ENCODE measurements around the gene AKT3. TPM values are rescaled to one million over a fixed set of nuclear protein-coding genes. Genes with fewer than 3 reads are reported as not detected.

Gene AKT3
- total RNA-seq, 4 donors from 2014 or later: 51.7 to 84.1 (median 71.1) TPM

DNA sequence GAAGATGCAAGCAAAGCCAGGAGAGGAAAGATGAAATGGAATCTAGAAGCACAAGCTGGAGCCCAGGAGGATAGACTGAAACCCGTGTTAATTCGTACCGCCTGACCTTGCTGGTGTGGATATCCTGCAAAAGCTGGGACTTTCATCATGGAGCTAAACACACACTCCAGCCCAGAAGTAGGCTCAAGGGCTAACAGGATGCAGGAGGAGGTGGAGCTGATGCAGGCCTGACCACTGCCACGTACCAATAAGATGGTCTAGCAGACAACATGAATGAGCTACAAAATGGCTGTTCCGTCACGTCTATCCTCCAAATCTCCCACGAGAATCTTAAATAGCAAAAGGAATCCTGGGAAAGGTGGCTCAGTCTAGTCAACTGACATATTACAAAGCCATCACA lies 323.9 kb downstream of the AKT3 start:
- 94 to 95% methylated on average over 7 of the region's 7 CpGs for WGBS, 2 donors
- DNase-seq: no peak
- Histone ChIP-seq H3K36me3 (no peaks in the 10 kb centered on the region), H3K27me3 (no peaks in the 10 kb centered on the region), H3K4me1 (peaks cover 7 to 18% of the 10 kb centered on the region in 2 donors), H3K9me3 (no peaks in the 10 kb centered on the region), H3K4me3 (replicated peaks in 1 of 3) (no peak overlapping the region), H3K27ac (peak overlapping the region in 1 of 3 donors; percentile 74)
- TF ChIP-seq, protein P1, sequence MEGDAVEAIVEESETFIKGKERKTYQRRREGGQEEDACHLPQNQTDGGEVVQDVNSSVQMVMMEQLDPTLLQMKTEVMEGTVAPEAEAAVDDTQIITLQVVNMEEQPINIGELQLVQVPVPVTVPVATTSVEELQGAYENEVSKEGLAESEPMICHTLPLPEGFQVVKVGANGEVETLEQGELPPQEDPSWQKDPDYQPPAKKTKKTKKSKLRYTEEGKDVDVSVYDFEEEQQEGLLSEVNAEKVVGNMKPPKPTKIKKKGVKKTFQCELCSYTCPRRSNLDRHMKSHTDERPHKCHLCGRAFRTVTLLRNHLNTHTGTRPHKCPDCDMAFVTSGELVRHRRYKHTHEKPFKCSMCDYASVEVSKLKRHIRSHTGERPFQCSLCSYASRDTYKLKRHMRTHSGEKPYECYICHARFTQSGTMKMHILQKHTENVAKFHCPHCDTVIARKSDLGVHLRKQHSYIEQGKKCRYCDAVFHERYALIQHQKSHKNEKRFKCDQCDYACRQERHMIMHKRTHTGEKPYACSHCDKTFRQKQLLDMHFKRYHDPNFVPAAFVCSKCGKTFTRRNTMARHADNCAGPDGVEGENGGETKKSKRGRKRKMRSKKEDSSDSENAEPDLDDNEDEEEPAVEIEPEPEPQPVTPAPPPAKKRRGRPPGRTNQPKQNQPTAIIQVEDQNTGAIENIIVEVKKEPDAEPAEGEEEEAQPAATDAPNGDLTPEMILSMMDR (IDR thresholded peaks at IDR 0.05): no peak
- TF ChIP-seq POLR2A (IDR thresholded peaks at IDR 0.05): no peak
- intact Hi-C loops (cut with DNase I): no loop called here

DNA sequence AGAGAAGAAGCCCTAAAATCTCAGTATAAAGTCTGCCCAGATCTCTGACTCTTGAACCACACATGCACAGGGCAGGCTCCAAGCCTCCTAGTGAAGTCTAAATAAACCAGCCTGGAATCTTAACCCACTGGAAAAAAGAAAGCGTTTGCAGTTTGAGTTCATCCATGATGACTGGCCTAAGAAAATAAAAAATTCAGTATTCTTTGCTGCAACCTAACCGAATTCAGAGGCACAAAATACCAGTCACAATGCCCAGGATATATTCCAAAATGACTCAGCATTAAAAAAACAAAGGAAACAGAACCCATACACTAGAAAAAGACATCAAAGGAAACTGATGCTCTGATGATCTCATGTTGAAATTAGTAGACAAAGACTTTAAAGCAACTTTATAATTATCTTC lies 325.0 kb downstream of the AKT3 start:
- 31 to 32% methylated on average over 2 of the region's 2 CpGs for WGBS, 2 donors
- H3K27ac ChIP-seq: peak overlapping the region; percentile 53 to 74 (median 72)
- TF ChIP-seq, protein P1 (IDR thresholded peaks at IDR 0.05): no peak
- peak in 1 of 2 donors; percentile 27 for TF ChIP-seq POLR2A (IDR thresholded peaks at IDR 0.05)

DNA sequence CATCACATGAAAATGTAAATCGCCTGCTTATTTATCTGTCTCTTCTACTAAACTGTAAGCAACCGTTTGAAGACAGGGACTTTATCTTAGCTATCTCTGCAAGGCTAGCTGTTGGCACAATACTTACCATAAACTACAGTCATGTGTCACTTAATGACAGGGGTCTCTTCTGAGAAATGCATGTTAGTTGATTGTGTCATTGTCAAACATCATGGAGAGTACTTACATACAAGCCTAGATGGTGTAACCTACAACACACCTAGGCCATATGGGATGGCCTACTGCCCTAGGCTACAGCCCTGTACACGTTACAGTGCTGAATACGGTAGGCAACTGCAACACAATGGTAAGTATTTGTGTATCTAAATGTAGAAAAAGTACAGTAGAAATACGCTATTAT lies 326.3 kb downstream of the AKT3 start:
- Histone ChIP-seq H3K9me3 (no peaks in the 10 kb centered on the region), H3K27me3 (no peaks in the 10 kb centered on the region), H3K4me3 (replicated peaks in 1 of 3) (no peak overlapping the region), H3K4me1 (peaks cover 7 to 14% of the 10 kb centered on the region in 2 donors), H3K27ac (no peak overlapping the region), H3K36me3 (no peaks in the 10 kb centered on the region)
- DNase-seq: no peak
- no peak for TF ChIP-seq POLR2A (IDR thresholded peaks at IDR 0.05)
- TF ChIP-seq, protein P1 (IDR thresholded peaks at IDR 0.05): no peak
- intact Hi-C loops (cut with DNase I): no loop called here
- 94 to 96% methylated on average over 5 of the region's 5 CpGs for WGBS, 2 donors

More for the DNA sequence above, 325.0 kb downstream of the AKT3 start:
- no peaks in the 10 kb centered on the region for H3K27me3 ChIP-seq
- H3K4me3 ChIP-seq (replicated peaks in 1 of 3): no peak overlapping the region
- intact Hi-C loops (cut with DNase I): no loop called here
- H3K9me3 ChIP-seq: no peaks in the 10 kb centered on the region
- H3K36me3 ChIP-seq: no peaks in the 10 kb centered on the region
- H3K4me1 ChIP-seq: peaks cover 7 to 18% of the 10 kb centered on the region in 2 donors
- DNase-seq: peak; percentile 49 to 54

DNA sequence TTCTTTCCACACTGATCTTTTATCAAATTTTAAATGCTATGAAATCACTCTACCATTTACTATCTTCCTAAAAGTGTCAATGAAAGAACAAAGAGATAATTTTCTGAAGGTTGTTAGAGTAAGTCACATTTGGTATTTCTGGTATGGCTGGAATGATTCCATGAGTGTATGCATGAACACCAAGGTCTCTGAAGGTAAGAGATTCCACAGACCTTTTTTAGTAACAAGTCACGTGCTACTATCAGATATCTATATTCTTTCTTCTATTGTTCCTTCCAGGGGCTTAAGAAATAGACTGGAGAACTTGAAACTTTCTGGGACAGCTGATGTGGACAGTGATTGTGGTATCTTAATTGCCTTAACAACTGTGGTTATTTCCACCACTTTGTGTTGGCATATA lies 329.2 kb downstream of the AKT3 start:
- no peaks in the 10 kb centered on the region for H3K36me3 ChIP-seq
- WGBS, 2 donors: 88 to 92% methylated on average over 1 of the region's 1 CpG
- peaks cover 7 to 14% of the 10 kb centered on the region in 2 donors for H3K4me1 ChIP-seq
- no peak for DNase-seq
- no peaks in the 10 kb centered on the region for H3K27me3 ChIP-seq
- H3K4me3 ChIP-seq (replicated peaks in 1 of 3): no peak overlapping the region
- no peak overlapping the region for H3K27ac ChIP-seq
- TF ChIP-seq POLR2A (IDR thresholded peaks at IDR 0.05): no peak
- TF ChIP-seq, protein P1 (IDR thresholded peaks at IDR 0.05): no peak
- H3K9me3 ChIP-seq: no peaks in the 10 kb centered on the region
- intact Hi-C loops (cut with DNase I): no loop called here

DNA sequence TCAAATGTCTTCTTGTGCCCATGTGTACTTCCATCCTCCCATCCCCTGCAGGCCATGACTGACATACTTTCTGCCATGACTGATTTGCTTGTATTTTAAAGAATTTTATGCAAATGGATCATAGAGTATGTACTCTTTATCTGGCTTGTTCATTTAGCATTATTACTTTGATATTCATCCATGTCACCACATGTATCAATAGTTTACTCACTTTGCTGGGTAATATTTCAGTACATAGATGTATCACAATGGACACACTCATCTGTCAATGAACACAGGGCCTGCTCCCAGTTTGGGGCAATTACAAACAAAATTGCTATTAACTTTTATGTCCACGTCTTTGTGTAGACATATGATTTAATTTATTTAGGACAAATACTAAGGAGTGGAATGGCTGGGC lies 335.1 kb downstream of the AKT3 start:
- no peaks in the 10 kb centered on the region for H3K9me3 ChIP-seq
- no peaks in the 10 kb centered on the region for H3K36me3 ChIP-seq
- TF ChIP-seq, protein P1 (IDR thresholded peaks at IDR 0.05): no peak
- no peak for TF ChIP-seq POLR2A (IDR thresholded peaks at IDR 0.05)
- DNase-seq: no peak
- no peaks in the 10 kb centered on the region for H3K27me3 ChIP-seq
- 93 to 98% methylated on average over 1 of the region's 1 CpG for WGBS, 2 donors
- intact Hi-C loops (cut with DNase I): no loop called here
- no peaks in the 10 kb centered on the region for H3K4me1 ChIP-seq
- no peak overlapping the region for H3K4me3 ChIP-seq (replicated peaks in 1 of 3)
- no peak overlapping the region for H3K27ac ChIP-seq

Measured in thyroid gland (tissue), 4 donors.